ENCODE results near the gene KCNK7.
A peak's percentile ranks its signal among the peaks of the same experiment; 100 is the strongest.

The KCNK7 gene

GRCh38 chr11:65585396-65586246 lies 10.0 kb downstream of the KCNK7 start:
- H3K27ac ChIP-seq (ENCODE audit: low read length), result peak overlapping the region; percentile 76
- no peak overlapping the region for H3K9ac ChIP-seq (ENCODE audit: low read length in 2 of 2)
- H3K4me1 ChIP-seq (ENCODE audit: control insufficient read depth, insufficient read depth, low read length), result peaks cover 63% of the 10 kb centered on the region
- H3K27me3 ChIP-seq (ENCODE audit: control insufficient read depth in 1 of 2, insufficient read depth in 2 of 2, low read length in 2 of 2), result no peaks in the 10 kb centered on the region
- H3K9me3 ChIP-seq (ENCODE audit: control insufficient read depth in 2 of 2, low read length in 2 of 2), result no peaks in the 10 kb centered on the region
- H3K36me3 ChIP-seq (ENCODE audit: control insufficient read depth in 2 of 2, insufficient read depth in 2 of 2, low read length in 2 of 2), result peaks cover 43 to 48% of the 10 kb centered on the region in 2 donors
- H3K4me3 ChIP-seq (ENCODE audit: low read length in 2 of 2), result no peak overlapping the region

GRCh38 chr11:65584723-65585171 lies 10.9 kb downstream of the KCNK7 start:
- Histone ChIP-seq H3K9ac (ENCODE audit: low read length in 2 of 2) (no peak overlapping the region), H3K4me1 (ENCODE audit: control insufficient read depth, insufficient read depth, low read length) (peaks cover 60% of the 10 kb centered on the region), H3K27me3 (ENCODE audit: control insufficient read depth in 1 of 2, insufficient read depth in 2 of 2, low read length in 2 of 2) (no peaks in the 10 kb centered on the region), H3K9me3 (ENCODE audit: control insufficient read depth in 2 of 2, low read length in 2 of 2) (no peaks in the 10 kb centered on the region), H3K27ac (ENCODE audit: low read length) (peak overlapping the region; percentile 66), H3K4me3 (ENCODE audit: low read length in 2 of 2) (no peak overlapping the region), H3K36me3 (ENCODE audit: control insufficient read depth in 2 of 2, insufficient read depth in 2 of 2, low read length in 2 of 2) (peaks cover 43 to 49% of the 10 kb centered on the region in 2 donors)

- no peak overlapping the region for H3K4me3 ChIP-seq (ENCODE audit: low read length in 2 of 2)
- peak overlapping the region; percentile 66 for H3K27ac ChIP-seq (ENCODE audit: low read length)
- H3K27me3 ChIP-seq (ENCODE audit: control insufficient read depth in 1 of 2, insufficient read depth in 2 of 2, low read length in 2 of 2), result no peaks in the 10 kb centered on the region
- peaks cover 60% of the 10 kb centered on the region for H3K4me1 ChIP-seq (ENCODE audit: control insufficient read depth, insufficient read depth, low read length)
- peaks cover 48 to 53% of the 10 kb centered on the region in 2 donors for H3K36me3 ChIP-seq (ENCODE audit: control insufficient read depth in 2 of 2, insufficient read depth in 2 of 2, low read length in 2 of 2)
- H3K9ac ChIP-seq (ENCODE audit: low read length in 2 of 2), result no peak overlapping the region
- no peaks in the 10 kb centered on the region for H3K9me3 ChIP-seq (ENCODE audit: control insufficient read depth in 2 of 2, low read length in 2 of 2)
Observed at GRCh38 chr11:65584106-65584505, 11.5 kb downstream of the KCNK7 start.

- peaks cover 48 to 58% of the 10 kb centered on the region in 2 donors for H3K36me3 ChIP-seq (ENCODE audit: control insufficient read depth in 2 of 2, insufficient read depth in 2 of 2, low read length in 2 of 2)
- peak overlapping the region; percentile 66 for H3K27ac ChIP-seq (ENCODE audit: low read length)
- peaks cover 62% of the 10 kb centered on the region for H3K4me1 ChIP-seq (ENCODE audit: control insufficient read depth, insufficient read depth, low read length)
- H3K27me3 ChIP-seq (ENCODE audit: control insufficient read depth in 1 of 2, insufficient read depth in 2 of 2, low read length in 2 of 2), result no peaks in the 10 kb centered on the region
- H3K4me3 ChIP-seq (ENCODE audit: low read length in 2 of 2), result no peak overlapping the region
- H3K9me3 ChIP-seq (ENCODE audit: control insufficient read depth in 2 of 2, low read length in 2 of 2), result no peaks in the 10 kb centered on the region
- H3K9ac ChIP-seq (ENCODE audit: low read length in 2 of 2), result no peak overlapping the region
Observed at GRCh38 chr11:65583589-65583988, 12.0 kb downstream of the KCNK7 start.

GRCh38 chr11:65581928-65582327 lies 13.7 kb downstream of the KCNK7 start:
- peak overlapping the region; percentile 58 for H3K27ac ChIP-seq (ENCODE audit: low read length)
- peaks cover 62% of the 10 kb centered on the region for H3K4me1 ChIP-seq (ENCODE audit: control insufficient read depth, insufficient read depth, low read length)
- no peaks in the 10 kb centered on the region for H3K27me3 ChIP-seq (ENCODE audit: control insufficient read depth in 1 of 2, insufficient read depth in 2 of 2, low read length in 2 of 2)
- H3K4me3 ChIP-seq (ENCODE audit: low read length in 2 of 2), result no peak overlapping the region
- no peaks in the 10 kb centered on the region for H3K9me3 ChIP-seq (ENCODE audit: control insufficient read depth in 2 of 2, low read length in 2 of 2)
- no peak overlapping the region for H3K9ac ChIP-seq (ENCODE audit: low read length in 2 of 2)
- H3K36me3 ChIP-seq (ENCODE audit: control insufficient read depth in 2 of 2, insufficient read depth in 2 of 2, low read length in 2 of 2), result peaks cover 49 to 58% of the 10 kb centered on the region in 2 donors

- Histone ChIP-seq H3K4me1 (ENCODE audit: control insufficient read depth, insufficient read depth, low read length) (peaks cover 56% of the 10 kb centered on the region), H3K9ac (ENCODE audit: low read length in 2 of 2) (no peak overlapping the region), H3K9me3 (ENCODE audit: control insufficient read depth in 2 of 2, low read length in 2 of 2) (no peaks in the 10 kb centered on the region), H3K4me3 (ENCODE audit: low read length in 2 of 2) (no peak overlapping the region), H3K36me3 (ENCODE audit: control insufficient read depth in 2 of 2, insufficient read depth in 2 of 2, low read length in 2 of 2) (peaks cover 45 to 50% of the 10 kb centered on the region in 2 donors), H3K27me3 (ENCODE audit: control insufficient read depth in 1 of 2, insufficient read depth in 2 of 2, low read length in 2 of 2) (no peaks in the 10 kb centered on the region), H3K27ac (ENCODE audit: low read length) (peak overlapping the region; percentile 58)
Observed at GRCh38 chr11:65580756-65581155, 14.8 kb downstream of the KCNK7 start.

- Histone ChIP-seq H3K27ac (ENCODE audit: low read length) (peak overlapping the region; percentile 58), H3K9me3 (ENCODE audit: control insufficient read depth in 2 of 2, low read length in 2 of 2) (no peaks in the 10 kb centered on the region), H3K27me3 (ENCODE audit: control insufficient read depth in 1 of 2, insufficient read depth in 2 of 2, low read length in 2 of 2) (no peaks in the 10 kb centered on the region), H3K9ac (ENCODE audit: low read length in 2 of 2) (no peak overlapping the region), H3K36me3 (ENCODE audit: control insufficient read depth in 2 of 2, insufficient read depth in 2 of 2, low read length in 2 of 2) (peaks cover 45 to 49% of the 10 kb centered on the region in 2 donors), H3K4me3 (ENCODE audit: low read length in 2 of 2) (no peak overlapping the region), H3K4me1 (ENCODE audit: control insufficient read depth, insufficient read depth, low read length) (peaks cover 55% of the 10 kb centered on the region)
Observed at GRCh38 chr11:65580031-65580692, 15.4 kb downstream of the KCNK7 start.

- no peak overlapping the region for H3K9ac ChIP-seq (ENCODE audit: low read length in 2 of 2)
Observed at GRCh38 chr11:65579291-65579690, 16.3 kb downstream of the KCNK7 start.

GRCh38 chr11:65578667-65579066 lies 16.9 kb downstream of the KCNK7 start:
- H3K36me3 ChIP-seq (ENCODE audit: control insufficient read depth in 2 of 2, insufficient read depth in 2 of 2, low read length in 2 of 2), result peaks cover 39 to 46% of the 10 kb centered on the region in 2 donors
- H3K9me3 ChIP-seq (ENCODE audit: control insufficient read depth in 2 of 2, low read length in 2 of 2), result no peaks in the 10 kb centered on the region
- H3K9ac ChIP-seq (ENCODE audit: low read length in 2 of 2), result peak overlapping the region; percentile 95 to 97
- peak overlapping the region; percentile 97 for H3K27ac ChIP-seq (ENCODE audit: low read length)
- H3K27me3 ChIP-seq (ENCODE audit: control insufficient read depth in 1 of 2, insufficient read depth in 2 of 2, low read length in 2 of 2), result no peaks in the 10 kb centered on the region
- peaks cover 56% of the 10 kb centered on the region for H3K4me1 ChIP-seq (ENCODE audit: control insufficient read depth, insufficient read depth, low read length)
- H3K4me3 ChIP-seq (ENCODE audit: low read length in 2 of 2), result peak overlapping the region in 1 of 2 donors; percentile 90

More at GRCh38 chr11:65579291-65579690, 16.3 kb downstream of the KCNK7 start:
- H3K36me3 ChIP-seq (ENCODE audit: control insufficient read depth in 2 of 2, insufficient read depth in 2 of 2, low read length in 2 of 2), result peaks cover 44 to 46% of the 10 kb centered on the region in 2 donors
- H3K27me3 ChIP-seq (ENCODE audit: control insufficient read depth in 1 of 2, insufficient read depth in 2 of 2, low read length in 2 of 2), result no peaks in the 10 kb centered on the region
- no peaks in the 10 kb centered on the region for H3K9me3 ChIP-seq (ENCODE audit: control insufficient read depth in 2 of 2, low read length in 2 of 2)
- peak overlapping the region; percentile 97 for H3K27ac ChIP-seq (ENCODE audit: low read length)
- H3K4me3 ChIP-seq (ENCODE audit: low read length in 2 of 2), result no peak overlapping the region
- H3K4me1 ChIP-seq (ENCODE audit: control insufficient read depth, insufficient read depth, low read length), result peaks cover 54% of the 10 kb centered on the region

- H3K27ac ChIP-seq (ENCODE audit: low read length), result peak overlapping the region; percentile 97
- no peaks in the 10 kb centered on the region for H3K27me3 ChIP-seq (ENCODE audit: control insufficient read depth in 1 of 2, insufficient read depth in 2 of 2, low read length in 2 of 2)
- H3K4me3 ChIP-seq (ENCODE audit: low read length in 2 of 2), result peak overlapping the region; percentile 86 to 90
- H3K36me3 ChIP-seq (ENCODE audit: control insufficient read depth in 2 of 2, insufficient read depth in 2 of 2, low read length in 2 of 2), result peaks cover 40 to 46% of the 10 kb centered on the region in 2 donors
- peak overlapping the region; percentile 95 to 97 for H3K9ac ChIP-seq (ENCODE audit: low read length in 2 of 2)
- H3K9me3 ChIP-seq (ENCODE audit: control insufficient read depth in 2 of 2, low read length in 2 of 2), result no peaks in the 10 kb centered on the region
- peaks cover 61% of the 10 kb centered on the region for H3K4me1 ChIP-seq (ENCODE audit: control insufficient read depth, insufficient read depth, low read length)
Observed at GRCh38 chr11:65578134-65578533, 17.5 kb downstream of the KCNK7 start.
